AG04450 (cell line): ENCODE results near the gene OR2V1. TPM values are rescaled to one million over a fixed set of nuclear protein-coding genes. Genes with fewer than 3 reads are reported as not detected.

ENCODE experiments used
- CTCF ChIA-PET: fragments of 300-600, 350-600 bp; formaldehyde crosslinking; extraction: SDS; loops from one replicate; lab custom pipeline; 2022; ENCODE audit warnings: antibody characterized with exemption, inconsistent platforms; lab: Charles Lee
- POLR2A ChIA-PET: fragments of 350-600 bp; formaldehyde crosslinking; extraction: SDS; loops from one replicate; lab custom pipeline; 2021; ENCODE audit warnings: antibody characterized with exemption, inconsistent platforms; lab: Yijun Ruan, JAX
- DNase-seq: peaks from one replicate; pipeline ENCODE4 v3.0.0-alpha.2; 2011; ENCODE audit warnings: low read depth, low spot score
- H3K27ac ChIP-seq: one replicate; pipeline ENCODE4 v1.5.1; 2012; ENCODE audit warnings: low read depth, low read length, control low read depth
- H3K27me3 ChIP-seq: one replicate; pipeline ENCODE4 v1.6.0; 2012; ENCODE audit warnings: low read length; ENCODE audit not compliant: control insufficient read depth, insufficient read depth
- H3K4me3 ChIP-seq: 2 replicates; pipeline ENCODE4 v1.5.1; 2011; ENCODE audit warnings: mild to moderate bottlenecking, low read depth, low read length, control low read depth
- H3K9me3 ChIP-seq: 2 replicates; pipeline ENCODE4 v1.5.1; 2012; ENCODE audit warnings: low read length; ENCODE audit not compliant: control insufficient read depth, insufficient read depth
- polyA plus RNA-seq: library from polyadenylated mRNA; depleted of rRNA; stranded (reverse); fragments of >200 nt; gene quantifications from 2 replicates; pipeline ENCODE4 v1.2.3, GENCODE V29; 2011
- TF ChIP-seq, protein P1 (sequence below): IDR thresholded peaks from 2 replicates; pipeline ENCODE4 v1.5.1; 2011; ENCODE audit warnings: low read depth, low read length, control low read depth, inconsistent platforms

OR2V1 gene
- polyA plus RNA-seq, 1 experiment = not detected

DNA sequence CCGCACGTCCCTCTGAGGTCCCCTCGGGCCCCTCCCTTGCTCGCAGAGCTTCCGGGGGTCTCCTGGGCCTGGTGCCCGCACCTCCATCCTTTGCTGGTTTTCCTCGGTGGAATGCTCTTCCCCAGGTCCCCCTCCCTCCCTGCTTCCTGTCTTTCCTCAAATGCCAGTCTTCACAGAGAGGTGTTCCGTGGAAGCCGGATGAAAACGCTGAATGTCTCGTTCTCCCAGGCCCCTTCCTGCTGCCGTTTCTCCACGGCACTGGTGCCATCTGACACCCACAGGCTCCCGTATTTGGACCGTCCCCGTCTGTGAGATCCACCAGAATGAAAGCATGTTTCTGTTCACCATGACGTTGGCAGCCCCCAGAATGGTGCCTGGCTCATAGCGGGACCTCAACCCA lies 4.1 kb downstream of the OR2V1 start:
- H3K4me3 ChIP-seq = no peak overlapping the region

DNA sequence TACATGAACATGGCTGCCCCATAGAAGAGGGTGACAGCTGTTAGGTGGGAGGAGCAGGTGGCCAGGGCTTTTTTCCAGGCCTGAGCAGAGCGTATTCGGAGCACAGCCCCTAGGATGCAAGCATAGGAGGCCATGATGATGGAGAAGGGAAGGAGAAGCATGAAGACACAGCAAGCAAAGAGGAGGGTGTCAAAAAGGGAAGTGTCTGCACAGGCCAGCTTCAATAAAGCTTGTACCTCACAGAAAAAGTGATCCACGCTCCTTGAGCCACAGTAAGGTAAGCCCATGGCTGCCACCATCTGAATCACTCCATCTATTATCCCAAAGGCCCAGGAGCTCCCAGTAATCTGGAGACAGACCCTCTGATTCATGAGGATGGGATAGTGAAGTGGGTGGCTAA lies 6.4 kb downstream of the OR2V1 start:
- Histone ChIP-seq H3K27ac (no peak overlapping the region), H3K4me3 (no peak overlapping the region), H3K9me3 (no peaks in the 10 kb centered on the region; the same call in 1 of the 2 replicates), H3K27me3 (no peaks in the 10 kb centered on the region)
- ChIA-PET POLR2A (no interaction called here), CTCF (interaction anchor here (1.1 kb wide), 1 partner anchor 31 kb away, joined by 3 read pairs; no protein-coding TSS in a partner anchor)
- TF ChIP-seq, protein P1, sequence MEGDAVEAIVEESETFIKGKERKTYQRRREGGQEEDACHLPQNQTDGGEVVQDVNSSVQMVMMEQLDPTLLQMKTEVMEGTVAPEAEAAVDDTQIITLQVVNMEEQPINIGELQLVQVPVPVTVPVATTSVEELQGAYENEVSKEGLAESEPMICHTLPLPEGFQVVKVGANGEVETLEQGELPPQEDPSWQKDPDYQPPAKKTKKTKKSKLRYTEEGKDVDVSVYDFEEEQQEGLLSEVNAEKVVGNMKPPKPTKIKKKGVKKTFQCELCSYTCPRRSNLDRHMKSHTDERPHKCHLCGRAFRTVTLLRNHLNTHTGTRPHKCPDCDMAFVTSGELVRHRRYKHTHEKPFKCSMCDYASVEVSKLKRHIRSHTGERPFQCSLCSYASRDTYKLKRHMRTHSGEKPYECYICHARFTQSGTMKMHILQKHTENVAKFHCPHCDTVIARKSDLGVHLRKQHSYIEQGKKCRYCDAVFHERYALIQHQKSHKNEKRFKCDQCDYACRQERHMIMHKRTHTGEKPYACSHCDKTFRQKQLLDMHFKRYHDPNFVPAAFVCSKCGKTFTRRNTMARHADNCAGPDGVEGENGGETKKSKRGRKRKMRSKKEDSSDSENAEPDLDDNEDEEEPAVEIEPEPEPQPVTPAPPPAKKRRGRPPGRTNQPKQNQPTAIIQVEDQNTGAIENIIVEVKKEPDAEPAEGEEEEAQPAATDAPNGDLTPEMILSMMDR = no peak
- DNase-seq = no peak

More for the DNA sequence above, 4.1 kb downstream of the OR2V1 start:
- ChIA-PET POLR2A (no interaction called here), CTCF (no interaction called here)
- TF ChIP-seq, protein P1 = no peak
- DNase-seq = no peak
- no peak overlapping the region for H3K27ac ChIP-seq
- H3K27me3 ChIP-seq = no peaks in the 10 kb centered on the region
- H3K9me3 ChIP-seq = no peaks in the 10 kb centered on the region; the same call in 1 of the 2 replicates

DNA sequence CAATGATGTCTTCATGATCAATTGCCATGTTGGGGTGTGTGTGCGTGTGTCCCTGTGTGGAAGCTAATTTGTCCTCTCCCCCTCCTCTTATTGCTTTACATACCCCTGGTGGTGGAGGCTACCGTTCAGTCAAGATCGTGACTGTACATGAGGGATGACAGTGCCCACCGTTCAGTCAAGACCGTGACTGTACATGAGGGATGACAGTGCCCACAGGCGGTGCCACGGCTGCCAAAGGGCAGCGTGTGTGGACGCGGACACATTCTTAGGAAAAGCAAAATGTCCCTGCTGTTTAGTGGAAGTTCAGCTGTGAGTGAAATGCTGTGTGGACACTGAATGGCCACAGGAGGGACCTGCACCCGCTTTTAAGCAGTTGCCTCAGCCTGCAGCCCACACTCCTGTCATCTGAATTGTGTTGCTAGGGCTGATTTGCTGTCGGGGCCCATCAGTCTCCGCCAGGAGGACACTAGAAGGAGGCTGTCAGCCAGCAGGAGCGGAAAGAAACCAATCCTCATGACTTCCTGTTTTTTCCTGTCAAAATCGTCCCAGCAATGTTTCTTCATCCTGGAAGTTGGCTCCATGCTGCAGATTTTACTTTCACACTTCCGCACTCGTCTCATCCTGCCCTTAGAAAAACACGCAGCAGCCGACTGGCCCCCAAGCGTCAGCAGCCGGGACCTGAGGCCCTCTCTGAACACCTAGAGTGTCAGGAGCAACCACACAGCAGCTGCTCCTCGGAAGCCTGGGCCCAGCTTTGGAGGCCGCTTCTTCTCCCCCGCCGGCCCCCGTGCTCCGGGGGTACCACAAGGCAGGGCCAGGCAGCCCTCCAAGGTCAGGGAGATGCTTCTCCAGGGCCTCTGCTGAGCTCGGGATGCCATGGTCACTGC lies 9.1 kb downstream of the OR2V1 start:
- peaks cover 3% of the 10 kb centered on the region; the same call in 1 of the 2 replicates for H3K9me3 ChIP-seq
- H3K27ac ChIP-seq = no peak overlapping the region
- ChIA-PET CTCF (no interaction called here), POLR2A (no interaction called here)
- no peak overlapping the region for H3K4me3 ChIP-seq
- no peak for DNase-seq
- TF ChIP-seq, protein P1 = no peak
- no peaks in the 10 kb centered on the region for H3K27me3 ChIP-seq

DNA sequence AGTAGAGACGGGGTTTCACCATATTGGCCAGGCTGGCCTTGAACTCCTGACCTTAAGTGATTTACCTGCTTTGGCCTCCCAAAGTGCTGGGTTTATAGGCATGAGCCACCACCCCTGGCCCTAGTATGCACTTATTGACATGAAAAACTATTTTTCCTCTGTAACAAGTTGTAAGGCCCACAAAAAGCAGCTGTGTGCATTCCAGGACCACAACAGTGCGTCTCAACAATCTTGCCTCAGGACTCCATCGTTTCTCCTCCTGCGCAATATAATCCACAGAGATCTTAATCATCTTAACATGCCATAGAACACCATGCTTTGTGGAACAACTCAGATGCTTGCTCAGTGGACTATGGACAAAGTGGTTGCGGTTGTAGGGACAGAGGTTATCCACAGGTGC lies 10.2 kb downstream of the OR2V1 start:
- ChIA-PET CTCF (no interaction called here), POLR2A (no interaction called here)
- H3K9me3 ChIP-seq = peaks cover 3% of the 10 kb centered on the region; the same call in 1 of the 2 replicates
- no peak for DNase-seq
- H3K4me3 ChIP-seq = no peak overlapping the region
- TF ChIP-seq, protein P1 = no peak
- H3K27me3 ChIP-seq = no peaks in the 10 kb centered on the region
- H3K27ac ChIP-seq = peak overlapping the region; percentile 11

DNA sequence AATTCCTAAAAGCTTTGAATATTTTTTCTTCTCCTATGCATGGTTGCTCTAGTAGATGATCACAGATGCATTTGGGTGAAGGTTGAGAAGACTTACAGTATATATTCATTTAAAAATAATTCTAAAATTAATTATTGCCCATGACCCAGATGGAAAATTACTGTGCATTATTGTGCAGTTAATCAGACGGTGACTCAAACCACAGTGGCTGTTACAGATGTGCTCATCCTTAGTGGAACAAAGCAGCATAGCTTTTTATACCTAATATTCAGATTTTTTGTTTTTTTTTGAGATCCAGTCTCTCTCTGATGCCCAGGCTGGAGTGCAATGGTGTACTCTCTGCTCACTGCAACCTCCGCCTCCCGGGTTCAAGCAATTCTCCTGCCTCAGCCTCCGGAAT lies 10.7 kb downstream of the OR2V1 start:
- TF ChIP-seq, protein P1 = no peak
- no peak overlapping the region for H3K4me3 ChIP-seq
- H3K9me3 ChIP-seq = peaks cover 3% of the 10 kb centered on the region; the same call in 1 of the 2 replicates
- POLR2A ChIA-PET = no interaction called here
- peaks cover 2% of the 10 kb centered on the region for H3K27me3 ChIP-seq
- peak overlapping the region; percentile 11 for H3K27ac ChIP-seq
- no peak for DNase-seq
- CTCF ChIA-PET = no interaction called here
